HL-60/S4 (cell line): ENCODE data around the gene RBMY1A1.
"Not testable (repeated sequence)": the region's sequence is repeated elsewhere in the genome, so short reads cannot be mapped to it uniquely, and the experiment has no call there.

ENCODE experiments used
- in situ Hi-C: fragments of 300-500 bp; cut with MboI; formaldehyde crosslinking; loops from 2 replicates; pipeline ENCODE4 v1.14.3; 2022; ENCODE audit warnings: low sequenced_read_pairs

RBMY1A1 gene

GRCh38 chrY:21534579-21534978, at the start of gene RBMY1A1:
Gene RBMY1A1, plus strand, starts transcription at chrY:21534879. Its CDS starts 2,013 bp downstream, at chrY:21536892.
- in situ Hi-C loops: not testable (repeated sequence)

DNA sequence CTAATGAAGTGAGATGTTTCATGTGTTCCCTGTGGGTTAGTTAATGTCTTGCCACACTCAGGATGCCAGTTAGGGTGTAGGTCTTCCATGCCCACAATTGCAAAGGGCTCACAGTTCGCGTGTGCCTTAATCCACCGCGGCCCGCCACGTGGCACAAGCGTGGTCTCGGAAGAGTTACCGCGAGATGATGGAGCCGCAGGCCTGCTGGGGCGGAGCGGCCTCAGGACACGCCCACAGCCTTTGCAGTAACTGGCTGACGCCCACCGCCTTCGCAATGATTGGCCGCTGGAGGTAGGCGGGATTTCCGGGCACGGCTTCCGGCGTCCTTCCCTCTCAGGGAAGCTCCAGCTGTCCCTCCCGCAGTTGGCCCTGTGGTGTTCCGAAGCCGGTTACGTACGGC, 23.6 kb upstream of the RBMY1A1 start, which contains the start of gene RBMY1B:
Gene RBMY1B, plus strand, starts transcription at position 301 of the 400 bp plus-strand sequence. CDS start 2,013 bp downstream, outside the sequence.
- in situ Hi-C loops: not testable (repeated sequence)

DNA sequence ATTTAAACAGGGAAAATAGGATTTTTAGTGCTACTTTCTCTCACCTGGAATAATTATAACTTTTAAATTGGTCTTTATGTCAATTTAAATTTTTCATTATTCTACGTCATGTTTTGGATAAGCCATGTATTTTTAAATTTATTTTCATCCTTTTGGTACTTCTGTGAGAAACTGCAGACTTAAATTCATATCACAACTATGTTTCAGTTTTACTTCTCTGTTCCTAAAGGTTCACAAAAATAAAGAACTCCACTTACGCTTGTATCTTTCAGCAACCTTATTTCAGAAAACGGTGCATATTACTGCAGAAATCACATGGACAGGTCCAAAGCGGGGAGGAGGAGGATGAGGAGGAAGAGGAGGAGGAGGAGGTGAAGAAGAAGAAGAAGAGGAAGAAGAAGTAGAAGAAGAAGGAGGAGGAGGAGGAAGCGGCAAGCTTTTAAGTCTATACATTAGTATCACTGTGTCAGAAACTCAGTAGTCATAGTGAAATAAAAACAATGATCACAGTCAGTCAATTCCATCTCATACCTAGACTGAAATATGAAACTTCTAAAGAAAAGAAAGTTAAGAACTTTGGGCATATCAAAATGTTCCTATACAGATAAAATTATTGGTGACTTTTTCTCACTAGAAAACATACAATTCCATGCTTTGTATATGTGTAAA, 24.8 kb downstream of the RBMY1A1 start:
- in situ Hi-C loops: not testable (repeated sequence)

DNA sequence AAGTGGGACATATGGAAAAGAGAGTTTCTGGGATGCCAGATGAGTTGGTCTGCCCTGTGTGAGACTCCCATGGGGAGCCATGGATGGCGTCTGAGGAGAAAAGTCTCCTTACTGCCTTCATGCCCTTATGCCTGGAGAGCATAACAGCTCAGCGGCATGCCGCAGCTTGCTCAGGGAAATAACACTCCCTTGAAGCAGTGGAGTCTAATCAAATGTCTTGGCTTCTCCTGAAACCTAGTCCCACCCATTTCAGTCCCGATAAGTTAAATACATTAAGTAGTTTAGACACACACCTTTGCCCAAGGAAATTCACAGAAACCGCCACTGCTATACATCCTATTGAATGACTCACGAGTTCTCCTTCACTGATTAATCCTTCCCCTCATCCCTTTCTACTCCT, 50.8 kb downstream of the RBMY1A1 start:
- in situ Hi-C loops: no loop called here

- in situ Hi-C loops: not testable (repeated sequence)
Observed at GRCh38 chrY:21586454-21586853, 51.8 kb downstream of the RBMY1A1 start.

GRCh38 chrY:21592059-21592458, 57.4 kb downstream of the RBMY1A1 start:
- in situ Hi-C loops: no loop called here

DNA sequence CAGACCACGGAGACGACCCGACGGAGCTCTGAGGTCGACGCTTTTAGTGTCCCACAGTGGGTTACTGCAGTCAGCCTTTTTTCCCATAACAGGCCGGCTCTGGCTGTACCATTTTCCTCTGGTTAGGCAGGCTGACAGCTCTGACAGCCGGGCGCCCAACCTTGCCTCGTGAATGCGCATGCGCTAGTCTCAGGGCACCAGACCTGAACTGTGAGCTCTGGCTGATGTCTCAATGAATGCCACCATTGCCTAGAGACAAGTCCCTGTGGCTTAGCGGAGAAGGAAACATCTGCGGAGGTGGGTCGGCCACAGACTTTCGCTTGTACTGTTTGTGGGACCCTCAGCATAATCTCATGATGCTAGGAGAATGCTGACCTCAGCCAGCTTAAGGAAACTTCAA, 61.6 kb downstream of the RBMY1A1 start:
- in situ Hi-C loops: not testable (repeated sequence)
